ENCODE measurements around the gene HYAL1.

The HYAL1 gene

DNA sequence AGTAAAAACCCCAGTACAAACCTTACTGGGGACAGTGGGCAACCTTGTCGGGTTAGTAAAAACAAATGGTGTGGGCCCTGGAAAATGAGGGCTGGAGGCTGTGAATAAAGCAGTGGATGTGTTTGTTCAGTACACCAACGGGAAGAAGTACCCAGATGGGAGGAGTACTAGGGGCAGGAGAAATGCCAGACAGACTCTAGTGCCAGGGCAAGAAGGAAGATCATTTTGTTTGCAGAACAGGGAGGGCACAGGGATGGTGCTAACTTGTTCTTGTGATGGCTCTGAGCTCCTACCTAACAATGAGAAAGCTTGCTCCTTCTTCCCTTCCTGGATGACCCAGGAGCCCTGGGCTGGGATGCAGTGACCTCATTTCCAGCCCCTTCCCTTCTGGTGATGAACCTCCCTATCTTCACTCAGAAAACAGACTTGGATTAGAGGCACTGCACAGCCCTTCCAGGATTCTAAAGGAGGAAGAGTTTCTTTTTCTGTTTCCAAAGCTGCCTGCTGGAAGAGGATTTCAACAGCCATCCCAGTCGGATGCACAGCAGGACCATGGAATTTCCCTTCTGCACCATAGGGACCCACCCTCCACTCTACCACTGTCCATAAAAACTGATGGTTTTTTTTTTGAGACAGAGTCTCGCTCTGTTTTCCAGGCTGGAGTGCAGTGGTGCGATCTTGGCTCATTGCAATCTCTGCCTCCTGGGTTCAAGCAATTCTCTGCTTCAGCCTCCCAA, 31.1 kb upstream of the HYAL1 start:
- no peak for DNase-seq (ENCODE audit: low read depth)

DNA sequence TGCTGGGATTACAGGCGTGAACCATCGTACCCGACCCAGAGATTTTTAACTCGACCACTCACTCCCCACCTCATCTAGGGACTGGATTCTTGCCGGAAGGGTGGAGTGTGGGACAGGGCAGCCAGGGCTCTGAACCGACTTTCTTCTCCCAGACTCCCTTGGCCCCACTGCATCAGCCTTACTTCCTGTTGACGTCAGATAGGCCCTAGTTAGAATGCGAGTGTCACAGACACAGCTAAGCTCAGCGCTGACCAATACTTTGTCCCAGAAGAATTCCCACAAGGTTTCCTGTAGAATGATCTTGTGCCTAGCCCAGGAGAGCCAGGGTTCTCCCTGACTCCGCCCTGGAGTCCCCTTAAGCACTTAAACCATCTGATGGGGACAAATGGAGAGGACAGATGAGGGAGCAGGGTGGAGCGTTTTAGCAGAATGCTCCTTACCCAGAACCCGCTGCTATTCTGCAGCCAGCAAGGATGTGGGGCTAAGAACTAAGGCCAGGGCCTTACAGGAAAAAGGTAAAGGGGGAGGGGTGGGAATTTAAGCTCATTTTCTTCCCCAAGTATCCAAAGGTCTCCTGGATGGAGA, 30.5 kb upstream of the HYAL1 start:
- DNase-seq (ENCODE audit: low read depth) = no peak

DNA sequence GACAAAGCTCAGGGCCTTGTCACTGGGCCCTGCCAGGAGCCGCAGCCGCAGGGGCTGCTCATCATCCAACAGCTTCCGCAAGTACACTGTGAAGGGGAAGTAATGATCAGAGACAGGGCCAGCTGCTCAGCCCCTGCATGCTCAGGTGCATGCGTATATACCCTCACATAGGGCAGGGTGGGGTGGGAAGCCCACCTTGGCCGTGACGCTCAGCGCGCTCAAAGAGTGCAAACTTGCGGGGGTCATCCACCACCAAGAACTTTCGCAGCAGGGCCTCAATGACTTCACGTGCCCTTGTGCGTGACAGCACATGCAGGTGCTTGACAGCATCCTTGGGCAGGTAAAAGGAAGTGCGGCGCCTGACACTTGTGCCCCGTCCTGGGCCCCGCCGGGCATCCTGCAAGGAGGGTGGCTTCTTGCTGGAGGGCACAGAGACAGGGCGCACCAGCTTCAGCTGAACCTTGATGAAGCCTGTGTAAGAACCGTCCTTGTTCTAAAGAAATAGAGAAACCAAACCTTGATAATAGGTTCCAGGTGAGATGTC, 28.1 kb upstream of the HYAL1 start:
- DNase-seq (ENCODE audit: low read depth) = no peak

DNA sequence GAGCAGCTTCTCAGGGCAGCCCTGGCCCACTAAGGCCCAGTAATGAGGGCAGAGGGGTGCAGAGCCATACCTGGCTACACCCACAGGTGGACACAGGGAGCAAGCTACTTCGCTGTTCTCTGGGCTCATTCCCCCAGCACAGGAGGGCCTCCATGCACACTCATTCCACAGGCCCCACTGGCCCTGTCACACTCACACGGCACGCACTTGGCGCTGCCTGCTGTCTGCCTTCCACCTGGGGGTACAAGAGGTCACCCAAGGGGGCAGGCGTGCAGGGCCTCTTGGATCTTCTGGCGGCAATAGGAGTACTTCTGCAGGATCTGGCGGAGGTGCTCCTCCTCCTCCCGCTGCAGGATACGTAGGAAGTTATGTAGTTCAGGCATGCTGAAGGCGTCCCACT, 27.0 kb upstream of the HYAL1 start:
- no peak for DNase-seq (ENCODE audit: low read depth)

DNA sequence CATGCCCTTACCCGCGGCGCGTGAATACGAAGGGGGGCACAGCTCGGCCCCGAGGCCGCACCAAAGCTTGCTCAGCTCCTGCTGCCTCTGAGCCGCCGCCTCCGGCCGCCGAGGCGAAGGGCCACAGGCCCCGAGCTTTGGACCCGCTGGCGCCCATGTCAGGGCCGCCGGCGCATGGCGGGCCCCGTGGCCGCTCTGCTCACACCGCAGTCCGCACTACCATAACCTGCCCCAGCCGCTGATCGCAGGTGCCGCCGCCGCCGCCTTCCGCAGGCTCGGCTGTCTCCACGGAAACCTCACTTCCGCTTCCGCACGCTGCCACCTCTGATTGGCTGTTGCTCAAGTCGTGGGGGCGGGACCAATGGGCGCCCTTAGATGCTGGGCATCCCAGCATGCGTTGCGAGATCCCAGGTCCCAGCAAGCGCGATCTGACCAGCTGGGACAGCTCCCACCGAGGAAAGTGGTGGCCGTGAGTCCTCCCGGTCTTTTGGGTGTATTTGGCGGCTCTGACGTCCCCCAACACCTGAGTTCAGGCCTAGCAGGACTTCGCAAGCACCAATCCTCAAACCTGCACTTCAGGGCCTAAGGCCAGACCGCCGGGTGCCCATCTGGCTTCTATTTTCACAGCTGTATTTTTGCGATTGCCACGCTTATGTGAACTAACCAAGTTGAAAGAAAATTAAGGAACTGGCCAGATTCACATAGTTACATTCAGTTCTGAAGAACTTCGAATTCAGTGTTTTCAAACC, 24.7 kb upstream of the HYAL1 start, which contains the start of gene TUSC2:
Gene TUSC2 (minus strand): TSS at position 281 of the 749 bp plus-strand sequence. CDS start 124 bp downstream, at position 157.
- DNase-seq (ENCODE audit: low read depth) = peak; percentile 88

DNA sequence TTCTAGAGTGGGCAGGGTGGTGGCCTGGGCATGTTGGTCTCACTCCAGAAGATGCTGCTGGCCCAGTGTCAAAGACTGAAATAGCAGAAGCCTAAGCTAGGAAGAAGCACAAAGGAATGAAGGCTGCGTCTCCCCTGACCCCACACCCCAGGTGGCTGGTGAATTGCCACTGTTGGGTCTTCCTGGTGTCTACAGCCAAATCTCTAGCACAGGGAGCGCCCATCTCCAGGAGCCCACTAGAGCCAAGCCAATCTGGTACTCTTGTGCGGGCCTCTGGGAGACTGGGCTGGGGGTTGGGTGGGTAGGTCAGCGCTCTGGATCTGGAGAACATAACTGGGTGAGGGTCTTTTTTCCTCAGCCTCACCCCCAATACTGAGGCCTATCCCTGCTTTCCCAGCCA, 23.8 kb upstream of the HYAL1 start:
- DNase-seq (ENCODE audit: low read depth) = no peak

DNA sequence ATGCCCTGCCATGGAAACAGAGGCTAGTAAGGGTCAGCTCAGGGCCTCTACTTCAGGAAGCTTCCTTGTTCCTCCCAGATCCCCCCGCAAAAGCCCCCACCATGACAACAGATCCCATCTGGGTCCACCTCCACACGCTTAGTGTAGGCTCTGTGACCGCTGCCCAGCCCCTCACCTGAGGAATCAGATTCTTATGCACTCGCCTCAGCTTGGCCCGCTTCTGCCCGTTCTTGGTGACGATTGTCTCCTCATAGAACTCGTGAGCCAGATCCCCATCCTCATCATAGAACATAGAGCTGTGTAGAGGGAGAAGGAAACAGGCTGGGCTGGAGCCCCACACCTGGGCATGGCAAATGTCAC, 22.8 kb upstream of the HYAL1 start:
- no peak for DNase-seq (ENCODE audit: low read depth)

DNA sequence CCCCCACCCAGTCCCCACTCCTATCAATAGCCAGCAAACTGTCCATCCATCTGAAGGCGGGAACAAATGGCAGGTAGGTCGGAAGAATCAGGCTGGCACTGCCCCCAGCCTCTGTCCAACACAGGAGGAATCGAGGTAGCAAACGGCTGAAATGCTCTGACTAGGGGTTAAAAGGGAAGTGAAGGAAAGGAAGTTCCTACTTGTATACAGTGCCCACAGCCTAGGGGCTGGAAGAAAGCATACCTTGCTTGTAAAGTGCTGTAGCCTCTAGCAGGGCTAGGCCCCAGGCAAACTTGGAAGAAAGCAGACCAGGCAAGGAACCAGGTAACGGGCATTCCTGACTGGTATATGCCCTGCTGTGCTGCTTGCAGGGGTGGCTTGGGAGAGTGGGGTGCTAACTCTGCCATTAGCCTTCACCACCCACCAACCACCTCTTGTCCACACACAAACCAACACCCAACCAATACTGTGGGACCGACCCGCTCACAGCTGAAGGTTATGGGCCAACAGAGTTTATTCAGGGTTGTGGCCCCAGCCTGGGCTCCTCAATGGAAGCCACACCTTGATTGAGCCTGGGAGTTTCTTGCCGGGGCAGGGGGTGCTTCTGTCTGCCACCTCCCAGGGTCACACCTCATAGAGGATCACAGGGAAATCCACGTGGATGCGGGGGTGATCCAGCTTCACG, 22.3 kb upstream of the HYAL1 start:
- DNase-seq (ENCODE audit: low read depth) = no peak

DNA sequence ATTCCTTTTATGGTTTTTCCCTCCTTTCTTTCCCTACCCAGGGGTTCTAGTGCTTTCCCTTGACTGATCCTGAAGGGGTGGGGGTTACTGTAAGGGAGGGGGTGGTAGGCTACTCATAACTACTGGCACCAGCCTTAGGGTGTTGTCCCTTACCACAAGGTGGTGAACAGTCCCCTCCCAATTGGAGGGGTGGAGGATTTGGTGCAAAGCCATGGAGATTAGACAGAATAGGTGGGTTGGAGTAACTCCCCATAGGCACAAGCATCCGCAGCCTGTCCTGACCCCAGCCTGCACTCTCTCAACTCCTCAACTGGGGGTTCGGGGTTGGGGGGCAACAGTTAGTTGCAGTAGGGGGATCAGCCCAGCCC, 21.7 kb upstream of the HYAL1 start:
- no peak for DNase-seq (ENCODE audit: low read depth)

DNA sequence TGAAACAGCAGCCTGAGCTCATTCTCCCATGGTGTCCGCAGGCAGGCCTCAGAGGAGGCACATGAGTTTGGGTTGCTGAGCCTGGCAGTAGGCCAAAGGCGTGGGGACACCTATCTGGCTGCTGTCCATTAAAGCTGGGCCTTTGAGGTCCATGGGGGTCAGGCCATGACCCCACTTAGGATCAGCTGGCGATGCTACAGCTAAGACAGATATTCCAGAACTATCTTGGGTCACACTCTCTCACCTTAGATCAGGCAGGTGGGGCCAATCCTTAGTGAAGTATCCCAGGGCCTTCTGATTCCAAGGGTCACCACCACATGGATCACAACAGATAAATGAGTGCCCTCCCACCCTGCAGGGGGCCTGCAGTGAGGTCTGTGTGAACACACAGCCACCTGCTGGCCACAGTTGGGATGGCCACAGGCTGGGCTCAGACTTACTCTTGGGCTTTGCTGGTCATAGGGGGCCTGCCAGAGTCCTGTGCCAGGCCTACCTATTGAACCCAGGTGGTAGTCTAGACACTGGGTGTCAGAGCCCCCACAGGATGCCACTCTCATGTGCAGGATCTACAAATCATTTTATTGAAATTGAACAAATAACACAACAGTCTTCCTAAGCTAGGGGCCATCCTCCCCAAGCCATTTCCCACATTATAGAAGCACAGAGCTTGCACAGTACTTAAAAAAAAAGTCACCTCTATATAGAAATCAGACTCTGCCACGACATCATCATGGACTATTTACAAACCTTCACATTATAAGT, 21.2 kb upstream of the HYAL1 start:
- DNase-seq (ENCODE audit: low read depth) = no peak

DNA sequence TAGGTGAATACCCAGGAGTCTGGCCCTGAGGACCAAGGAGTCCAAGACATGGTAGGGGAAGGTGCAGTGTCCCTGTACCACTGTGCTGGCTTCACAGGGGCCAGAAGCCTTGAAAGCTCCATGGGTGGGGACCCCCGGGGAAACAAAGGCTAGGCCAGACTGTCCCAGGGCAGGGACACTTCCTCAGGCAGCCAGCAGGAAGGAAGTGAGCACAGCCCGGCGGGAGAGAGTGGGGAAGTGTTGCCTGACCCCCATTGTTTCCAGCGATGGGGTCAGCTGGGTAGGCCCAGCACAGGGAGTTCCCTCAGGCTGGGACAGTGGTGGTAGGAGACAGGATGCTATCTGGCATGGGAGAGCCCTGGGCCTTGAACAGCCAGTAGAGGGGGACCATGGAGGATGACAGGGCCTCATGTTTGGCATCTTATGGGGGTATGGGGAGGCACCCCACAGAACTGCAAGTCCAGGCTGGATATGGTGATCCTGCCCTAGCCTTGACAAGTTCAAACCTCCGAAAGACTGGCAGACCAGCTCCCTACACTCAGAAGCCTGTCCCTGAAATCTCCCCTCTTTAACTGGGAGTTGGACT, 20.3 kb upstream of the HYAL1 start:
- DNase-seq (ENCODE audit: low read depth) = no peak

DNA sequence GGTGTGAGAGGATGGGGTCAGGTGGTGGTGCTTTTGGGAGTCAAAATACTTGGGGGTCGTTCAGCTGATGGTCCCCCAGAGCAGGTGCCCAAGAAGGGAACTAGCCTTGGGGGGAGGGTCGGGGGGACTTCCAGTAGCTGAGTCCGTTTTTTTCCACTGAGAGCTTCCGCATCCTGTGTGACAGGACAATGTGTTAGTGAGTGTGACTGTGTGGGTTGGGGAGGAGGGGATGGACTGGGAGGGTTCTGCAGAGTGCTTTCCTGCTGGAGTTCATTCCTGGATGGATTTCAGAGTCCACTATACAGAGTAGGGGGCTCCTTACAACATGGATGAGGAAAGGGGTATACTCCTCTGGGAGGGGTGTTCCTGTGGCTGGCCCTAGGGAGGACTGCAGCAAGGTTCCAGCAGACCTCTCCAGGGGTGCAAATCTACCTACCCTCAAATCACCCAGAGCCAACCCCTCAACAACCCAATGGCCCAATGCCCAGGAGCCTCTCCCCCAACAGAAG, 19.8 kb upstream of the HYAL1 start:
- no peak for DNase-seq (ENCODE audit: low read depth)

DNA sequence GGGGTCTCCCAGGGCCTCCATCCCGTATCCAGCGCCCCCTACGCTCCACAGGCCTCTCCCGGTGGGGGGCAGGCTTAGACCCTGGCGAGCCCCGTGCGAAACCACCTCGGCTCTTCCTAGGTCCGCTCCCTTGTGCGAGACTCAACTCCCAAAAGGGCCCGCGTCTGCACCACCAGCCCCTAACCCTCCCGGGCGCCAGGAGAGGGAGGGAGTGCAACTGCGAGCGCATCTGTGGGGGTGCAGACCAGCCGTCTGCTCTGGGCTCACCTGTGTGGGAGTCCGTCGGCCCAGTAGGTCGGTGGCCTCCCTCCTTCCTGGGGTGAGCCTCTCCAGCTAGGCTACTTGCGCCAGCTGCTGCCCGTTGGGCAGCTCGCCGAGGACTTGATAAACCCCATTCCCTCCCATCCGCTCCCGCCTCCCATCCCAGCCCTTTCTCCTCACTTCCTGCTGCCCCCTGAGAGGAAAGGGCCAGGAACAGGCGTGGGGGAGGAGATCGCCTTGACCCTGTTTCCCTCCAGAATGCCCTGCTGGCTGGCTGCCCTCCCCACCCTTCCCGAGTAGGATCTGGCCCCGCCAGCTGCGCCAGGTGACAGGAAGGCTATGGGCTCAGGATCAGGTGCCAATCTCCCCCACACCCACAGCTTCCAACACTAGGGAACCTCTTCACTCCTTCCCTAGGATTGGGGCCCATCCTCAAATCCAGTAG, 19.2 kb upstream of the HYAL1 start, which contains the start of gene HYAL2:
Gene HYAL2 (minus strand): TSS at position 360 of the 706 bp plus-strand sequence. CDS start 2,256 bp downstream, outside the sequence.
- no peak for DNase-seq (ENCODE audit: low read depth)

DNA sequence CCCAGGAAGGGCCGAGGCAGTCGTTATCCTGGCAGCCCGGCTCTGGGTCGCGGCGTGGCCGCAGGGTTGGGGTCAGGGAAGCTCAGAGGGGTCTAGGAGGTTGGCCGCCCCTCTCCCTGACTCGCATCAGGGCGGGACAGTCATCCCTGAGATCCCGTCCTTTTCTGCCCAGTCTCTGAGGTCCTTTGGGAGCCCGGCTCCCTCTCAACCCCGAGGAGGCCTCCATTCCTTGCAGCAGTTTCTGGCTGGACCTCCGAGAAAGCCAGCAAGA, 18.7 kb upstream of the HYAL1 start:
- no peak for DNase-seq (ENCODE audit: low read depth)

DNA sequence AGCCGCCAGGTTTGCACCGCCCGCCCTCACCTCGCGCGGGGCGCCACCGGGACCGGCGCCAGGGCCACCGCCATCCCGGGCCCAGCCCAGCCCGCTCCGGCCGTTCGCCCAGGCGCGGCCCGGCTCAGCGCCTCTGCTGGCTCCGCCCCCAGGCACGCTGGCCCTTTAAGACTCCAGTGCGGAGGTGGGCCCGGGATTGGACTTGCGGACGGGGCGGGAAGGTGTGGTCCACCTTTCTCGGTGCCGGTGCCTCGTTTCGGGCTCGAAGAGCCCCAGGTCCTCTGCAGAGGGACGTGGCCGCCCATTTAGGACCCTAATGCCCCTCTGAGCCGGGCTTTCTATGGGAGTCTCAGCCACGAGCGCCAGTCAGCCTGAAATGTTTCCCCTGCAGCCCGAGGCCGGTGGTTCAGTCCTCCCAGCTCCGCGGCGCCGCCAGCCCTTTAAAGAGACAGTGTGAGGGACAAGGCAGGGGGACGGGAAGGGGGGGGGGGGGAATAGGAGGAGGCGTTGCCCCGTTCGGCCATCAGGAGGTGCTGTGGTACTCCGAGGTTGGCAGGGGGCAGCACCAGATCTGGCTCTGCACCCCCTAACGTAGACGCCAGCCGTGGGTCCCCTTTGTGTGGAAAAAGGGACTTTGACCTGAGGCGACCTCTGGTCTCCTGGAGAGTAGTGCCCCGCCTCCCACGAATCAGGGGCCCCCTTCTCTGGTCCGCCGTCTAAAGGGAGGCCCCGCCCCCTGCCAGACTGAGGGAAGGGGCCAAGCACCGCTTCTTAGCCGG, 18.2 kb upstream of the HYAL1 start:
- no peak for DNase-seq (ENCODE audit: low read depth)

DNA sequence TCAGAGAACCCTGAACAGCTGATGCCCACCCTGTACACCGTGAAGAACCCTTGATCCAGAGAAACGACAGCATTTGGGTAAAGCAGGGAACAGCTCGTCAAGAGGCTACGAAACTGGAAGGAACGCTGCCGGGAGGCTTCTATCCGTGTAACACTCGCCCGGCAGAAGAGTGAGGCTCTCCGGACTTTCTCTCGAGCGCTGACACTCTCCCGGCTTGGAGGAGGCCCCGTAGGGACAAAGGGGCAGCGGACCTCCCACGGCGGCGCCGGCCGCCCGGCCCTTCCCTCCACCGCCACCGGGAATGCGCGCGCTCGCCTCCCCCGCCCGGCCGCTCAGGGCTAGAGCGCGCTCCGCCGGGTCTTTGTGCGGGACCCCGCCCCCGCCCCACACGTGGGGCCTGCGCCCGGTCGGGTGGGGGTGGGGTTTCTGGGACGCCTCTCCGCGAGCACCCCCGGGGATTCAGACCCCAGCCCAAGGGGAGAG, 17.5 kb upstream of the HYAL1 start:
- DNase-seq (ENCODE audit: low read depth) = no peak

DNA sequence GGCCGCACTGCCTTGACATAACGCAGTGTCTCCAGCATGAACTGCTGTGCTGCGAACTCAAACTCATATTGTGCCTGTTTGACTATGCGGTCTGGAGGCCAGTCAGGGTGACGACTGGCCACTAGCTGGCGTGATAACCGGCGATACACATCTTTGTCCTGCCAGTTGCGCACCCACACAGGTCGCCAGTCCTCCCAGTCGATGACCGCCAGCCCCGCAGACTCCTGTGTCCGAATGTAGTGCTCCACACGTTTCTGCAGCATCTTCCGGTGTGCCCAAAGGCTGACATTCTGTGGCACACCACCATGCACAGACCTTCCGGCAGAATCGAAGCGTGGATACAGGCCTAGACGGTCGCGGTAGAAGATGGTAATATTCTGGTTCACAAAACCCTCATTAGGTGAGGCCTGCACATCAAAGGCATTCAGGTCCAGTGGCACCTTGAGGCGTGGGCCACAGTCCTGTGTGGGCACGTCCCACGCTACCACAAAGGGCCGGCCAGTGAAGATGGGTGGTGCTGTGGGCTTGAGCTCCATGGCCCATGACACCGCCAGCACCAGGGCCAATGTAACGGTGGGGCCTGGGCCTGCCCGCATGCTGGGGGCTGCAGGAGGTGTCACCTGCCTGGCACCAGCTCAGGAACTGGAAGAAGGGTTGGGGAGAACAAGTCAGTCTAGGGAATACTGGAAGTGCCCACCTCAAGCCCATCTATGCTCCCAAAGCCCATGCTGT, 16.7 kb upstream of the HYAL1 start:
- DNase-seq (ENCODE audit: low read depth) = no peak

DNA sequence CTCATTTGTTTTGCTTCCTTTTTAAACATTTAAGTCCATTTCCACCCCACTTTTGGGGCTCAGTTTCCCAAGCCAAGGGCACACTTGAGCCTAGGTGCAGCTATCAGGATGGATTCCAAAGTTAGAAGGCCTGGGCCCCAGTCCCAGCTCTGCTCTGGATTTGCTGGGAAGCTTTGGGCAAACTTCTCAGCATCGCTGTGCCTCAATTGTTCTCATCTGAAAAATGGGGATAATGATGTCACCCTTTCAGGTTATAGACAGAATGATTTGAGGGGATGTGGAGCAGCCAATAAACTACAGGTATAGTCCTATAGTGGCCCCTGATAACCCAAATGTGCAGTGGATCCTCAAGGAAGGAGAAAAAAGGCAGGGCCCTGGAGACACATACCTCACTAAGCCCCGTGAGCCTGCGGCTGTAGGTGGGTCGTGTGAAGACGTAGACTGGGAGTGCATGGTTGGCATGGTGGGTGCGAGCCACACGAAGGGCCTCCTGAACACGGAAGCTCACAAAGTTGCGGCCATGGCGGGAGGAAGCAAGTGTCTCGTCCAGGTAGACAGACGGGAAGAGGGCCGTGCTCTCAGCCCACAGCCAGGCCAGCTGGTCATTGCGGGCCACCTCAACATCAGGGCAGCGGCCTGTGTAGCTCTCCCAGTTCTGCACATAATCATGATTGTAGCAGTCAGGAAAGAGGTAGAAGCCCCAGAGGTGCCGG, 16.0 kb upstream of the HYAL1 start:
- no peak for DNase-seq (ENCODE audit: low read depth)
